Measurements from ENCODE around the gene CAPN1. TPM values are rescaled to one million over a fixed set of nuclear protein-coding genes. Genes with fewer than 3 reads are reported as not detected.

CAPN1 gene
- total RNA-seq, 1 experiment from 2014 or later = 288 TPM

DNA sequence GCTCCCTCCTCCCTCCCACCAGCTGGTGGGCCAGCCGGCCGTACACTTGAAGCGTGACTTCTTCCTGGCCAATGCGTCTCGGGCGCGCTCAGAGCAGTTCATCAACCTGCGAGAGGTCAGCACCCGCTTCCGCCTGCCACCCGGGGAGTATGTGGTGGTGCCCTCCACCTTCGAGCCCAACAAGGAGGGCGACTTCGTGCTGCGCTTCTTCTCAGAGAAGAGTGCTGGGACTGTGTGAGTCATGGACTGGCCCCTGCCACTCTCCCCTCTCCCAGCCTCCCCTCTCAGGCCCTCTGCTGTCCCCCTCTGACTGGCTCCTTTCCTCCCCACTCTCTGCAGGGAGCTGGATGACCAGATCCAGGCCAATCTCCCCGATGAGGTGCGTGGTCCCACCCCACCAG, 24.7 kb downstream of the CAPN1 start:
- intact Hi-C loops (cut with micrococcal nuclease; ENCODE audit: unreplicated experiment) = loop anchor here (10.0 kb wide), 1 partner anchor 48 kb away; no protein-coding TSS in a partner anchor
- H3K36me3 Mint-ChIP-seq (ENCODE audit: insufficient read depth, unreplicated experiment) = peaks cover 46% of the 10 kb centered on the region
- no peak overlapping the region for H3K27ac Mint-ChIP-seq (ENCODE audit: unreplicated experiment)
- H3K4me1 Mint-ChIP-seq (ENCODE audit: low read depth, unreplicated experiment) = no peaks in the 10 kb centered on the region
- CTCF ChIA-PET = no interaction called here
- H3K9me3 Mint-ChIP-seq (ENCODE audit: low read depth, unreplicated experiment) = no peaks in the 10 kb centered on the region
- no peak overlapping the region for H3K4me3 Mint-ChIP-seq (ENCODE audit: low read depth, unreplicated experiment)
- DNase-seq = no peak
- TF ChIP-seq, protein P1, sequence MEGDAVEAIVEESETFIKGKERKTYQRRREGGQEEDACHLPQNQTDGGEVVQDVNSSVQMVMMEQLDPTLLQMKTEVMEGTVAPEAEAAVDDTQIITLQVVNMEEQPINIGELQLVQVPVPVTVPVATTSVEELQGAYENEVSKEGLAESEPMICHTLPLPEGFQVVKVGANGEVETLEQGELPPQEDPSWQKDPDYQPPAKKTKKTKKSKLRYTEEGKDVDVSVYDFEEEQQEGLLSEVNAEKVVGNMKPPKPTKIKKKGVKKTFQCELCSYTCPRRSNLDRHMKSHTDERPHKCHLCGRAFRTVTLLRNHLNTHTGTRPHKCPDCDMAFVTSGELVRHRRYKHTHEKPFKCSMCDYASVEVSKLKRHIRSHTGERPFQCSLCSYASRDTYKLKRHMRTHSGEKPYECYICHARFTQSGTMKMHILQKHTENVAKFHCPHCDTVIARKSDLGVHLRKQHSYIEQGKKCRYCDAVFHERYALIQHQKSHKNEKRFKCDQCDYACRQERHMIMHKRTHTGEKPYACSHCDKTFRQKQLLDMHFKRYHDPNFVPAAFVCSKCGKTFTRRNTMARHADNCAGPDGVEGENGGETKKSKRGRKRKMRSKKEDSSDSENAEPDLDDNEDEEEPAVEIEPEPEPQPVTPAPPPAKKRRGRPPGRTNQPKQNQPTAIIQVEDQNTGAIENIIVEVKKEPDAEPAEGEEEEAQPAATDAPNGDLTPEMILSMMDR (IDR thresholded peaks at IDR 0.05; ENCODE audit: unreplicated experiment) = no peak
- BruUV-seq (replicated peaks) = no TSS peak
- H3K27me3 Mint-ChIP-seq (ENCODE audit: unreplicated experiment) = no peaks in the 10 kb centered on the region

DNA sequence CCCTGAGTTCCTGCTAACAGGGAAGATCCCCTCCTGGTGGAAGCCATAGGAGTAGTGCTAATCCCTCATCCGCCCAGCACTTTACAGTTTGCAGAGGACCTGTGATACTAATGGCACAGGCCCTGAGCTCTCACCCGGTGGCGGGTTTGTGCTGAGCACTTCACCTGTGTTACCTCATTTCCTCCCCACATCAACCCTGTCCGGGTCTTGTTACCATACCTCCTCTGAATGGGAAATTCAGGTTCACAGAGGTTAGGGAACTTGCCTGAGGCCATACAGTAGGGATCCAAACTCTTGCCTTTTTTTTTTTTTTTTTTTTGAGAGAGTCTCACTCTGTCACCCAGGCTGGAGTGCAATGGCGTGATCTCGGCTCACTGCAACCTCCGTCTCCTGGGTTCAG, 25.2 kb downstream of the CAPN1 start:
- H3K4me1 Mint-ChIP-seq (ENCODE audit: low read depth, unreplicated experiment) = no peaks in the 10 kb centered on the region
- H3K4me3 Mint-ChIP-seq (ENCODE audit: low read depth, unreplicated experiment) = no peak overlapping the region
- no peak for DNase-seq
- no peak overlapping the region for H3K27ac Mint-ChIP-seq (ENCODE audit: unreplicated experiment)
- BruUV-seq (replicated peaks) = no TSS peak
- H3K9me3 Mint-ChIP-seq (ENCODE audit: low read depth, unreplicated experiment) = no peaks in the 10 kb centered on the region
- CTCF ChIA-PET = no interaction called here
- TF ChIP-seq, protein P1 (IDR thresholded peaks at IDR 0.05; ENCODE audit: unreplicated experiment) = no peak
- intact Hi-C loops (cut with micrococcal nuclease; ENCODE audit: unreplicated experiment) = loop anchor here (10.0 kb wide), 1 partner anchor 48 kb away; no protein-coding TSS in a partner anchor
- H3K27me3 Mint-ChIP-seq (ENCODE audit: unreplicated experiment) = no peaks in the 10 kb centered on the region
- peaks cover 49% of the 10 kb centered on the region for H3K36me3 Mint-ChIP-seq (ENCODE audit: insufficient read depth, unreplicated experiment)

DNA sequence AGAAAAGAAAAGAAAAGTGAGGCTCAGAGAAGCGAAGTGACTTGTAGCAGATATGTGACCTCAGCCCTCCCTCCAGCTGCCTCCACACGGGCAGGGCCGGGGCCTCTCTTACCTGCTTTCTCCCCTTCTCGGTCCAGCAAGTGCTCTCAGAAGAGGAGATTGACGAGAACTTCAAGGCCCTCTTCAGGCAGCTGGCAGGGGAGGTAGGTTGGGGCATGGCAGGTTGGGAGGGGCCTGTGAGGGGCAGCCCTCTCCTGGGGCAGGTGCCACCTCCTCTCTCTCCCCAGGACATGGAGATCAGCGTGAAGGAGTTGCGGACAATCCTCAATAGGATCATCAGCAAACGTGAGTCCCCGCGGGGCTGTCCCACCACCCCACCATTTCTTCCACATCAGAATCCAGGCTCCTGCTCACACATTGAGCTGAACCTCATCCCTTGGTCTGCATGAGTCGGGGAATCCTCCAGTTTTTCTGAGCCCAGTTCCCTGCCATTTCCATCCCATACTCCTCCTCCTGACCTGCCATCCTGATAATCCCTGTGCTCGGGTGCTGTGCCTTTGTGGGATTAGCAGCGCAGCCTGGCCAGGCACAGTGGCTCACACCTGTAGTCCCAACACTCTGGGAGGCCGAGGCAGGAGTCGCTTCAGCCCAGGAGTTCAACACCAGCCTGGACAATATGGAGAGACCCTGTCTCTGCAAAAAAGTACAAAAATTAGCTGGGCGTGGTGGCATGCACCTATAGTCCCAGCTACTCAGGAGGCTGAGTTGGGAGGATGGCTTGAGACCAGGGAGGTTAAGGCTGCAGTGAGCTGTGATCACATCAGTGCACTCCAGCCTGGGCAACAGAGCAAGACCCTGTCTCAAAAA, 26.4 kb downstream of the CAPN1 start:
- no peaks in the 10 kb centered on the region for H3K4me1 Mint-ChIP-seq (ENCODE audit: low read depth, unreplicated experiment)
- BruUV-seq (replicated peaks) = no TSS peak
- no peaks in the 10 kb centered on the region for H3K27me3 Mint-ChIP-seq (ENCODE audit: unreplicated experiment)
- TF ChIP-seq, protein P1 (IDR thresholded peaks at IDR 0.05; ENCODE audit: unreplicated experiment) = no peak
- peaks cover 62% of the 10 kb centered on the region for H3K36me3 Mint-ChIP-seq (ENCODE audit: insufficient read depth, unreplicated experiment)
- intact Hi-C loops (cut with micrococcal nuclease; ENCODE audit: unreplicated experiment) = loop anchor here (10.0 kb wide), 1 partner anchor 47 kb away; no protein-coding TSS in a partner anchor
- H3K4me3 Mint-ChIP-seq (ENCODE audit: low read depth, unreplicated experiment) = no peak overlapping the region
- no peak overlapping the region for H3K27ac Mint-ChIP-seq (ENCODE audit: unreplicated experiment)
- CTCF ChIA-PET = interaction anchor here (0.6 kb wide), 2 partner anchors 19 to 423 kb away, joined by 3 to 5 read pairs; no protein-coding TSS in a partner anchor
- DNase-seq = no peak
- H3K9me3 Mint-ChIP-seq (ENCODE audit: low read depth, unreplicated experiment) = no peaks in the 10 kb centered on the region

DNA sequence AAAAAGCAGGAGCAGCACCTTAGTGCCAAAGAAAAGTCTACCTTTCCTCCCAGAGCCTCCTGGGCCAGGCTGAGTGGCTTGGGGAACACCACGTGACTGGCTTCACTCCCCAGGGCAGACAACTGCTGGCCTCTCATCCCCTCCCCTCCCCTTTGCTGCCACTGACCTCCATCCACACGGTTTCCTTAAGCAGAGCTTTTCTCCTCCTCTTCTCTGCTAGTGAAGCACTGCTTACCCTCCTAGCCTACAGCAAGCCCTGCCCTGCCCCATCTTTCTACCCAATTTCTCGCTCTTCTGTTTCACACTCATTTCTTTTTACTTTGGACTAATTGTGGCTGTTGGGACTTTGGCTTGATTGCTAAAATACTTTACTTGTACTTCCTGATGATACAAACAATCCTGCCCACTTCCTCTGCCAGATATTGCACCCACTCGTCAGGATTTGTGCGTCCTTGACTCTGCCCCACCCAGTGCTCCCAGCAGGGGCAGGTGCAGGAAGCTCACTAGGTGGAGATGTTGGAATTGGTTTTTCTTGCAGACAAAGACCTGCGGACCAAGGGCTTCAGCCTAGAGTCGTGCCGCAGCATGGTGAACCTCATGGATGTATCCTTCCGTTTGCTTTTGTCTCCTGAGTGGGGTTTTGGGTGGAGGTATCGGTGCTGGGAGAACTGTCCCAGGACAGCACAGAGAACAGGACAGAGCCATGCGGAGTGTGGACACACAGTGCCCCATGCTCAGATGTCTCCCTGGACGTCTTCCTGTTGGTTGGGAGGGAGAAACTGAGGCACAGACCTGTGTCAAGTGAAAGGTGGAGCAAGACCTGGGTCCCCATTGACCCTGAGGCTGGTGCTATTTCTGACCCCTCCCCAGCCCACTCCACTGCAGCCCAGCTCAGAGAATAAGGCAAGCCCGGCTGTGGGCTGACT, 27.3 kb downstream of the CAPN1 start:
- CTCF ChIA-PET = interaction anchor here (0.6 kb wide), 1 partner anchor 20 kb away, joined by 3 read pairs; no protein-coding TSS in a partner anchor
- Mint-ChIP-seq H3K27me3 (ENCODE audit: unreplicated experiment) (no peaks in the 10 kb centered on the region), H3K27ac (ENCODE audit: unreplicated experiment) (no peak overlapping the region), H3K36me3 (ENCODE audit: insufficient read depth, unreplicated experiment) (peaks cover 69% of the 10 kb centered on the region), H3K9me3 (ENCODE audit: low read depth, unreplicated experiment) (no peaks in the 10 kb centered on the region), H3K4me1 (ENCODE audit: low read depth, unreplicated experiment) (no peaks in the 10 kb centered on the region), H3K4me3 (ENCODE audit: low read depth, unreplicated experiment) (no peak overlapping the region)
- TF ChIP-seq, protein P1 (IDR thresholded peaks at IDR 0.05; ENCODE audit: unreplicated experiment) = no peak
- no TSS peak for BruUV-seq (replicated peaks)
- intact Hi-C loops (cut with micrococcal nuclease; ENCODE audit: unreplicated experiment) = loop anchor here (10.0 kb wide), 1 partner anchor 46 kb away; no protein-coding TSS in a partner anchor
- DNase-seq = no peak
